ENCODE measurements around the gene DENND4B.

GRCh38 chr1:153906396-153906795 lies 40.1 kb downstream of the DENND4B start:
- TF ChIP-seq POLR2A (IDR thresholded peaks at IDR 0.05; ENCODE audit: low read depth), result no peak
- TF ChIP-seq CTCF (IDR thresholded peaks at IDR 0.05), result no peak
